LNCAP (cell line): ENCODE results near the gene LIPA.

Experiments used
- CTCF ChIP-seq: fragments of 450-650 bp; IDR thresholded peaks from 2 replicates; pipeline ENCODE4 v1.5.1; 2017; ENCODE audit warnings: mild to moderate bottlenecking

LIPA gene

GRCh38 chr10:89241486-89242344 lies 9.9 kb downstream of the LIPA start:
- TF ChIP-seq CTCF, result no peak

GRCh38 chr10:89241026-89241425 lies 10.5 kb downstream of the LIPA start:
- TF ChIP-seq CTCF, result no peak

- TF ChIP-seq CTCF, result no peak
Measured at GRCh38 chr10:89240519-89240918, 11.1 kb downstream of the LIPA start.

GRCh38 chr10:89238956-89239644 lies 12.5 kb downstream of the LIPA start:
- no peak for TF ChIP-seq CTCF

- TF ChIP-seq CTCF, result no peak
Measured at GRCh38 chr10:89237849-89238248, 13.7 kb downstream of the LIPA start.

GRCh38 chr10:89236226-89236797 lies 15.3 kb downstream of the LIPA start:
- no peak for TF ChIP-seq CTCF

GRCh38 chr10:89235073-89235798 lies 16.3 kb downstream of the LIPA start:
- no peak for TF ChIP-seq CTCF
